WTC11 (cell line): ENCODE measurements around the gene PRELP. TPM values are rescaled to one million over a fixed set of nuclear protein-coding genes. Genes with fewer than 3 reads are reported as not detected.
A peak's percentile ranks its signal among the peaks of the same experiment; 100 is the strongest.
"Not testable (repeated sequence)": the region's sequence is repeated elsewhere in the genome, so short reads cannot be mapped to it uniquely, and the experiment has no call there.

Source experiments
- ATAC-seq: fragments of 200-7000 bp; cut with Tn5 transposase; 2 replicates; pipeline ENCODE4 v1.10.0; 2021; ENCODE audit warnings: mild to moderate bottlenecking, moderate library complexity
- CTCF ChIA-PET: fragments of 300-600 bp; sonication (Branson Sonifier 250); formaldehyde crosslinking; loops from one replicate; lab custom pipeline; 2021; ENCODE audit warnings: antibody characterized with exemption; lab: Charles Lee
- POLR2A ChIA-PET: fragments of 350-600 bp; sonication (Branson Sonifier 250); formaldehyde crosslinking; loops from one replicate; lab custom pipeline; 2021; ENCODE audit warnings: antibody characterized with exemption; lab: Charles Lee
- DNase-seq: peaks from one replicate; pipeline ENCODE4 v3.0.0; 2021; ENCODE audit warnings: low spot score
- H3K27ac Mint-ChIP-seq: 2 replicates; pipeline ENCODE4 v1.8.0; 2021; ENCODE audit warnings: mixed read lengths
- H3K27me3 Mint-ChIP-seq: 2 replicates; pipeline ENCODE4 v1.8.0; 2021; ENCODE audit warnings: low read depth, mild to moderate bottlenecking, moderate library complexity, mixed read lengths
- H3K36me3 Mint-ChIP-seq: 2 replicates; pipeline ENCODE4 v1.8.0; 2021; ENCODE audit warnings: mixed read lengths
- H3K4me1 Mint-ChIP-seq: 2 replicates; pipeline ENCODE4 v1.8.0; 2022; ENCODE audit warnings: mixed read lengths
- H3K4me3 Mint-ChIP-seq: 2 replicates; pipeline ENCODE4 v1.8.0; 2021; ENCODE audit warnings: mild to moderate bottlenecking, moderate library complexity, mixed read lengths
- H3K9me3 Mint-ChIP-seq: 2 replicates; pipeline ENCODE4 v1.8.0; 2021; ENCODE audit warnings: mixed read lengths
- CBFB ChIP-seq: sonication (generic); formaldehyde crosslinking; IDR thresholded peaks from 2 replicates; pipeline ENCODE4 v1.8.1; 2022; ENCODE audit warnings: mild to moderate bottlenecking, low read depth, missing genetic modification reagents
- E2F1 ChIP-seq: sonication (generic); formaldehyde crosslinking; IDR thresholded peaks from 2 replicates; pipeline ENCODE4 v1.8.0; 2022; ENCODE audit warnings: mild to moderate bottlenecking, missing genetic modification reagents
- ELF4 ChIP-seq: sonication (generic); formaldehyde crosslinking; IDR thresholded peaks from 2 replicates; pipeline ENCODE4 v1.8.1; 2022; ENCODE audit warnings: low read depth, mild to moderate bottlenecking, moderate library complexity, missing genetic modification reagents
- EMX1 ChIP-seq: fragments of 250-450 bp; sonication (Bioruptor Pico); IDR thresholded peaks from 2 replicates; pipeline ENCODE4 v1.8.0; 2021; ENCODE audit warnings: mild to moderate bottlenecking
- ESRRA ChIP-seq: sonication (generic); formaldehyde crosslinking; IDR thresholded peaks from 2 replicates; pipeline ENCODE4 v1.8.1; 2022; ENCODE audit warnings: mild to moderate bottlenecking, missing genetic modification reagents, borderline replicate concordance
- GABPB1 ChIP-seq: sonication (generic); formaldehyde crosslinking; IDR thresholded peaks from 2 replicates; pipeline ENCODE4 v1.8.1; 2023; ENCODE audit warnings: mild to moderate bottlenecking, missing genetic modification reagents
- GRHL2 ChIP-seq: fragments of 250-450 bp; sonication (Bioruptor Pico); IDR thresholded peaks from 2 replicates; pipeline ENCODE4 v1.8.0; 2022; ENCODE audit warnings: mild to moderate bottlenecking, moderate library complexity; ENCODE audit not compliant: insufficient replicate concordance, severe bottlenecking
- HMGA2 ChIP-seq: fragments of 250-450 bp; sonication (Bioruptor Pico); IDR thresholded peaks from 2 replicates; pipeline ENCODE4 v1.4.0; 2021; ENCODE audit warnings: mild to moderate bottlenecking, moderate library complexity
- JUN ChIP-seq: sonication (generic); formaldehyde crosslinking; IDR thresholded peaks from 2 replicates; pipeline ENCODE4 v1.8.0; 2023; ENCODE audit warnings: mild to moderate bottlenecking, missing genetic modification reagents
- KAT7 ChIP-seq: sonication (generic); formaldehyde crosslinking; IDR thresholded peaks from 2 replicates; pipeline ENCODE4 v1.8.1; 2023; ENCODE audit warnings: missing genetic modification reagents, mild to moderate bottlenecking, borderline replicate concordance
- MLX ChIP-seq: sonication (generic); formaldehyde crosslinking; IDR thresholded peaks from 2 replicates; pipeline ENCODE4 v1.8.1; 2023; ENCODE audit warnings: mild to moderate bottlenecking, missing genetic modification reagents, moderate library complexity
- MXD4 ChIP-seq: fragments of 250-450 bp; sonication (Bioruptor Pico); IDR thresholded peaks from 2 replicates; pipeline ENCODE4 v1.8.0; 2021; ENCODE audit warnings: mild to moderate bottlenecking, moderate library complexity, borderline replicate concordance
- NR2C2 ChIP-seq: sonication (generic); formaldehyde crosslinking; IDR thresholded peaks from 2 replicates; pipeline ENCODE4 v1.8.0; 2022; ENCODE audit warnings: mild to moderate bottlenecking, missing genetic modification reagents
- OVOL2 ChIP-seq: fragments of 250-450 bp; sonication (Bioruptor Pico); IDR thresholded peaks from 2 replicates; pipeline ENCODE4 v1.9.0; 2021; ENCODE audit warnings: mild to moderate bottlenecking, borderline replicate concordance
- SMAD3 ChIP-seq: sonication (generic); formaldehyde crosslinking; IDR thresholded peaks from 2 replicates; pipeline ENCODE4 v1.8.0; 2022; ENCODE audit warnings: missing genetic modification reagents, mild to moderate bottlenecking, borderline replicate concordance
- SMAD4 ChIP-seq: sonication (generic); formaldehyde crosslinking; IDR thresholded peaks from 2 replicates; pipeline ENCODE4 v1.8.0; 2022; ENCODE audit warnings: mild to moderate bottlenecking, missing genetic modification reagents
- SP1 ChIP-seq: sonication (generic); formaldehyde crosslinking; conservative IDR thresholded peaks from 2 replicates; pipeline ENCODE4 v1.8.1; 2022; ENCODE audit warnings: missing genetic modification reagents
- TEAD4 ChIP-seq: sonication (generic); formaldehyde crosslinking; IDR thresholded peaks from 2 replicates; pipeline ENCODE4 v1.8.0; 2022; ENCODE audit warnings: mild to moderate bottlenecking, missing genetic modification reagents
- USF2 ChIP-seq: sonication (generic); formaldehyde crosslinking; IDR thresholded peaks from 2 replicates; pipeline ENCODE4 v1.8.1; 2023; ENCODE audit warnings: mild to moderate bottlenecking, missing genetic modification reagents, moderate library complexity
- ZNF138 ChIP-seq: sonication (generic); formaldehyde crosslinking; conservative IDR thresholded peaks from 2 replicates; pipeline ENCODE4 v1.8.1; 2022; ENCODE audit warnings: mild to moderate bottlenecking, moderate library complexity, missing genetic modification reagents
- ZNF219 ChIP-seq: sonication (generic); formaldehyde crosslinking; IDR thresholded peaks from 2 replicates; pipeline ENCODE4 v1.8.0; 2023; ENCODE audit warnings: missing genetic modification reagents, mild to moderate bottlenecking, borderline replicate concordance
- ZNF423 ChIP-seq: fragments of 250-450 bp; sonication (Bioruptor Pico); IDR thresholded peaks from 2 replicates; pipeline ENCODE4 v2.1.2; 2022; ENCODE audit warnings: mild to moderate bottlenecking, moderate library complexity
- total RNA-seq: library from RNA; stranded (reverse); gene quantifications from 3 replicates; pipeline ENCODE4 v1.2.3, GENCODE V29; 2021
- TF ChIP-seq, protein P1 (sequence below): fragments of 250-450 bp; sonication (Bioruptor Pico); IDR thresholded peaks from 2 replicates; pipeline ENCODE4 v1.9.0; 2021; ENCODE audit warnings: moderate library complexity, mild to moderate bottlenecking, inconsistent platforms, borderline replicate concordance
- TF ChIP-seq, protein P2 (sequence below): fragments of 250-450 bp; sonication (Bioruptor Pico); IDR thresholded peaks from 2 replicates; pipeline ENCODE4 v1.9.0; 2021; ENCODE audit warnings: mild to moderate bottlenecking
- TF ChIP-seq, protein P3 (sequence below): sonication (generic); formaldehyde crosslinking; IDR thresholded peaks from 2 replicates; pipeline ENCODE4 v1.8.1; 2022; ENCODE audit warnings: mild to moderate bottlenecking, moderate library complexity, missing genetic modification reagents

PRELP gene
- total RNA-seq, 1 experiment from 2014 or later, result 0.17 TPM

- no peak overlapping the region for H3K27ac Mint-ChIP-seq
- peaks cover 29% of the 10 kb centered on the region for H3K4me1 Mint-ChIP-seq
- CTCF ChIA-PET, result interaction anchor here (0.6 to 2.3 kb wide), 4 partner anchors 29 to 305 kb away, joined by 3 to 11 read pairs (median 4); partner anchors contain the start of gene PRELP
- H3K27me3 Mint-ChIP-seq, result no peaks in the 10 kb centered on the region; the same call in none of the 2 replicates
- TF ChIP-seq OVOL2 (CRISPR knock-in tag) (no peak), EMX1 (CRISPR knock-in tag) (no peak), GABPB1 (CRISPR knock-in tag) (no peak), GRHL2 (CRISPR knock-in tag) (no peak), ZNF219 (no peak), SMAD4 (CRISPR knock-in tag) (no peak), ESRRA (no peak), NR2C2 (CRISPR knock-in tag) (no peak), MXD4 (CRISPR knock-in tag) (no peak), SMAD3 (CRISPR knock-in tag) (no peak), MLX (no peak), ZNF138 (CRISPR knock-in tag) (no peak), ELF4 (CRISPR knock-in tag) (no peak)
- TF ChIP-seq, protein P1, sequence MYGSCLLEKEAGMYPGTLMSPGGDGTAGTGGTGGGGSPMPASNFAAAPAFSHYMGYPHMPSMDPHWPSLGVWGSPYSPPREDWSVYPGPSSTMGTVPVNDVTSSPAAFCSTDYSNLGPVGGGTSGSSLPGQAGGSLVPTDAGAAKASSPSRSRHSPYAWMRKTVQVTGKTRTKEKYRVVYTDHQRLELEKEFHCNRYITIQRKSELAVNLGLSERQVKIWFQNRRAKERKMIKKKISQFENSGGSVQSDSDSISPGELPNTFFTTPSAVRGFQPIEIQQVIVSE (CRISPR knock-in tag), result no peak
- TF ChIP-seq, protein P2, sequence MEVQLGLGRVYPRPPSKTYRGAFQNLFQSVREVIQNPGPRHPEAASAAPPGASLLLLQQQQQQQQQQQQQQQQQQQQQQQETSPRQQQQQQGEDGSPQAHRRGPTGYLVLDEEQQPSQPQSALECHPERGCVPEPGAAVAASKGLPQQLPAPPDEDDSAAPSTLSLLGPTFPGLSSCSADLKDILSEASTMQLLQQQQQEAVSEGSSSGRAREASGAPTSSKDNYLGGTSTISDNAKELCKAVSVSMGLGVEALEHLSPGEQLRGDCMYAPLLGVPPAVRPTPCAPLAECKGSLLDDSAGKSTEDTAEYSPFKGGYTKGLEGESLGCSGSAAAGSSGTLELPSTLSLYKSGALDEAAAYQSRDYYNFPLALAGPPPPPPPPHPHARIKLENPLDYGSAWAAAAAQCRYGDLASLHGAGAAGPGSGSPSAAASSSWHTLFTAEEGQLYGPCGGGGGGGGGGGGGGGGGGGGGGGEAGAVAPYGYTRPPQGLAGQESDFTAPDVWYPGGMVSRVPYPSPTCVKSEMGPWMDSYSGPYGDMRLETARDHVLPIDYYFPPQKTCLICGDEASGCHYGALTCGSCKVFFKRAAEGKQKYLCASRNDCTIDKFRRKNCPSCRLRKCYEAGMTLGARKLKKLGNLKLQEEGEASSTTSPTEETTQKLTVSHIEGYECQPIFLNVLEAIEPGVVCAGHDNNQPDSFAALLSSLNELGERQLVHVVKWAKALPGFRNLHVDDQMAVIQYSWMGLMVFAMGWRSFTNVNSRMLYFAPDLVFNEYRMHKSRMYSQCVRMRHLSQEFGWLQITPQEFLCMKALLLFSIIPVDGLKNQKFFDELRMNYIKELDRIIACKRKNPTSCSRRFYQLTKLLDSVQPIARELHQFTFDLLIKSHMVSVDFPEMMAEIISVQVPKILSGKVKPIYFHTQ, result no peak
- TF ChIP-seq, all 79 proteins: peak for 0
- Mint-ChIP-seq H3K36me3 (peaks cover 11% of the 10 kb centered on the region), H3K9me3 (peaks cover 15% of the 10 kb centered on the region), H3K4me3 (no peak overlapping the region)
- DNase-seq, result no peak
- POLR2A ChIA-PET, result interaction anchor here (0.6 kb wide), 1 partner anchor 70 kb away, joined by 3 read pairs; no protein-coding TSS in a partner anchor
- ATAC-seq, result no peak
Measured at GRCh38 chr1:203447151-203447550, 28.5 kb upstream of the PRELP start.

GRCh38 chr1:203447598-203447997 lies 28.0 kb upstream of the PRELP start:
- H3K27ac Mint-ChIP-seq, DNase-seq, H3K4me3 Mint-ChIP-seq, H3K27me3 Mint-ChIP-seq, ATAC-seq: not testable (repeated sequence)
- ChIA-PET POLR2A (interaction anchor here (0.6 kb wide), 1 partner anchor 70 kb away, joined by 3 read pairs; no protein-coding TSS in a partner anchor), CTCF (interaction anchor here (0.6 to 2.3 kb wide), 4 partner anchors 28 to 305 kb away, joined by 3 to 11 read pairs (median 4); partner anchors contain the start of gene PRELP)
- Mint-ChIP-seq H3K4me1 (peaks cover 26% of the 10 kb centered on the region), H3K36me3 (peaks cover 11% of the 10 kb centered on the region), H3K9me3 (peaks cover 15% of the 10 kb centered on the region)

DNA sequence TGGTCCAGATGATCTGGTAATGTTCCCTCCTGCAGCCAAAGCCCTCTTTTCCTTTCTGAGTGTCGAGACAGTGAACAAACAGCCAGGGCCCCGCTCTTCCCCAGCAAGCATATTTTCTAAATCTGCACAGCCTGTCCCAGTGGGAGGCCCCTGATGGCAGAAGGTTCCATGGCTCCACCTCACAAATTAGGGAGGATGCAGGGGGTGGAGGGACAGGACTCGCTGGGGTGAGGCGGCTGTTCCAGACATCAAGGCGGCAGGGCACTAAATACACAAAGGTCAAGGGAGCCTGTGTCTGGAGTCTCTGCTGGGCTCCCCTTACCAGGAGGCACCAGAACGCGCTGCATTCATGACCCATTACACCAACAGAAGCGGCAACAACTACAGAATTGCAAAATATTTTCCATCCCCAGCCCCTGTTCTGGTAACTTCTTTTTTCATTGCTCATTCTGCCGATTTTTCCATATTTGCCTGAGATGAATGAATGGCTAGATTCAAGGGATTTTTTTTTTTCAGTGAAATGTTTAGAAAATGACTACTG lies 27.0 kb upstream of the PRELP start:
- ATAC-seq, result peak; percentile 81
- Mint-ChIP-seq H3K27me3 (no peaks in the 10 kb centered on the region; the same call in none of the 2 replicates), H3K4me3 (no peak overlapping the region), H3K27ac (no peak overlapping the region), H3K4me1 (peaks cover 16% of the 10 kb centered on the region), H3K9me3 (peaks cover 15% of the 10 kb centered on the region), H3K36me3 (peaks cover 11% of the 10 kb centered on the region)
- POLR2A ChIA-PET, result no interaction called here
- DNase-seq, result no peak
- CTCF ChIA-PET, result interaction anchor here (2.3 kb wide), 1 partner anchor 106 kb away, joined by 11 read pairs; no protein-coding TSS in a partner anchor
- TF ChIP-seq KAT7 (CRISPR knock-in tag), result no peak
- no peak for TF ChIP-seq SMAD4 (CRISPR knock-in tag)
- no peak for TF ChIP-seq E2F1 (CRISPR knock-in tag)
- no peak for TF ChIP-seq HMGA2 (CRISPR knock-in tag)
- no peak for TF ChIP-seq JUN
- TF ChIP-seq CBFB, result no peak
- no peak for TF ChIP-seq GRHL2 (CRISPR knock-in tag)
- no peak for TF ChIP-seq ZNF423 (CRISPR knock-in tag)
- TF ChIP-seq, protein P3, sequence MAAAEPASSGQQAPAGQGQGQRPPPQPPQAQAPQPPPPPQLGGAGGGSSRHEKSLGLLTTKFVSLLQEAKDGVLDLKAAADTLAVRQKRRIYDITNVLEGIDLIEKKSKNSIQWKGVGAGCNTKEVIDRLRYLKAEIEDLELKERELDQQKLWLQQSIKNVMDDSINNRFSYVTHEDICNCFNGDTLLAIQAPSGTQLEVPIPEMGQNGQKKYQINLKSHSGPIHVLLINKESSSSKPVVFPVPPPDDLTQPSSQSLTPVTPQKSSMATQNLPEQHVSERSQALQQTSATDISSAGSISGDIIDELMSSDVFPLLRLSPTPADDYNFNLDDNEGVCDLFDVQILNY (CRISPR knock-in tag), result no peak
- no peak for TF ChIP-seq NR2C2 (CRISPR knock-in tag)
- TF ChIP-seq USF2 (CRISPR knock-in tag), result no peak
- TF ChIP-seq TEAD4 (CRISPR knock-in tag), result no peak
- no peak for TF ChIP-seq SP1 (CRISPR knock-in tag)
